Chondrocyte (in vitro differentiated cells): ENCODE measurements around the gene SLC25A12. TPM values are rescaled to one million over a fixed set of nuclear protein-coding genes. Genes with fewer than 3 reads are reported as not detected.
"Not testable (repeated sequence)": the region's sequence is repeated elsewhere in the genome, so short reads cannot be mapped to it uniquely, and the experiment has no call there.

Experiments used
- DNase-seq: peaks from one replicate; pipeline ENCODE4 v3.0.0; 2021; ENCODE audit warnings: mixed read lengths, low spot score
- H3K27ac Mint-ChIP-seq: one replicate; pipeline ENCODE4 v1.8.0; 2021; ENCODE audit warnings: mild to moderate bottlenecking, moderate library complexity, mixed read lengths; ENCODE audit not compliant: unreplicated experiment
- H3K27me3 Mint-ChIP-seq: 2 replicates; pipeline ENCODE4 v1.8.0; 2021; ENCODE audit warnings: low read depth, mixed read lengths
- H3K36me3 Mint-ChIP-seq: 2 replicates; pipeline ENCODE4 v1.8.0; 2021; ENCODE audit warnings: low read depth, mixed read lengths
- H3K4me1 Mint-ChIP-seq: 2 replicates; pipeline ENCODE4 v1.8.0; 2021; ENCODE audit warnings: low read depth, mild to moderate bottlenecking, mixed read lengths
- H3K4me3 Mint-ChIP-seq: one replicate; pipeline ENCODE4 v1.8.0; 2021; ENCODE audit warnings: mild to moderate bottlenecking, moderate library complexity, mixed read lengths; ENCODE audit not compliant: unreplicated experiment
- H3K9me3 Mint-ChIP-seq: 2 replicates; pipeline ENCODE4 v1.8.0; 2021; ENCODE audit warnings: low read depth, mixed read lengths
- total RNA-seq: library from RNA; stranded (reverse); gene quantifications from 3 replicates; pipeline ENCODE4 v1.2.1, GENCODE V29; 2021
- TF ChIP-seq, protein P1 (sequence below): fragments of 200-600 bp; sonication (generic); IDR thresholded peaks from 2 replicates; pipeline ENCODE4 v1.5.0; 2021; ENCODE audit warnings: antibody characterized with exemption, mild to moderate bottlenecking, moderate library complexity

Gene SLC25A12
- total RNA-seq, 1 donor from 2014 or later = 19.0 TPM

DNA sequence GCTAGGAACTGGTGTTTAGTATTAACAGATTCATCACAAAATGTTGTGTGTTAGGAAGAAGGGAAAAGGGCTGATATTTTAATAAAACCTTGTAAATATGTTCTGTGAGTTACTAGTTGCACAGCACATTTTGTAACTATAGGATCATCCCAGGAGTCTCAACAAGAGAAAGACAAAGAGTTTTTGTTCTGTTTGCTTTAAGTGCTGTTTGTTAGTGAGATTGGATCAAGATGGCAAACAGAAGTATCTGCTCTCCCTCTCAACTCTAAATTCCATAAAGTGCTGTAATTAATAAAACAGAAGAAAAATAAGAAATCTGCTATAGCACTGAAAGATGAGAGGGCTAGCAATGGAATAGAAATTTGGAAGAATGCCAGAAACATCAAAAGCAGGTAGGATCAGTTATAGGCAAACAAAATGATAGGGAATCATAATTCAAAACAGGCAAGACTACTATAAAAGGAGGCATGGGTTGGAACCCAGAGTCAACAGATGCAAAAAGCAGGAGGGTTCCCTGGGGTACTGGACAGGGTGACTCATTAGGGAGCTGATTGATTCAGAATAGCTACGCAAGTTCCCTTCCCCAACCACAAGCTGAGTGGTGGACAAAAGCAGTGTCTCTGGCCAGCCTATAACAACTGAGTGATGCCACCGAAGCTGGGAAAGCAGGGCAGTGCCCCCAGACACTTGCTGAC is 131.0 kb downstream of the SLC25A12 start:
- Mint-ChIP-seq H3K4me1 (peaks cover 10% of the 10 kb centered on the region), H3K36me3 (peaks cover 38% of the 10 kb centered on the region), H3K4me3 (no peak overlapping the region), H3K9me3 (no peaks in the 10 kb centered on the region), H3K27me3 (no peaks in the 10 kb centered on the region), H3K27ac (no peak overlapping the region)
- no peak for DNase-seq
- TF ChIP-seq, protein P1, sequence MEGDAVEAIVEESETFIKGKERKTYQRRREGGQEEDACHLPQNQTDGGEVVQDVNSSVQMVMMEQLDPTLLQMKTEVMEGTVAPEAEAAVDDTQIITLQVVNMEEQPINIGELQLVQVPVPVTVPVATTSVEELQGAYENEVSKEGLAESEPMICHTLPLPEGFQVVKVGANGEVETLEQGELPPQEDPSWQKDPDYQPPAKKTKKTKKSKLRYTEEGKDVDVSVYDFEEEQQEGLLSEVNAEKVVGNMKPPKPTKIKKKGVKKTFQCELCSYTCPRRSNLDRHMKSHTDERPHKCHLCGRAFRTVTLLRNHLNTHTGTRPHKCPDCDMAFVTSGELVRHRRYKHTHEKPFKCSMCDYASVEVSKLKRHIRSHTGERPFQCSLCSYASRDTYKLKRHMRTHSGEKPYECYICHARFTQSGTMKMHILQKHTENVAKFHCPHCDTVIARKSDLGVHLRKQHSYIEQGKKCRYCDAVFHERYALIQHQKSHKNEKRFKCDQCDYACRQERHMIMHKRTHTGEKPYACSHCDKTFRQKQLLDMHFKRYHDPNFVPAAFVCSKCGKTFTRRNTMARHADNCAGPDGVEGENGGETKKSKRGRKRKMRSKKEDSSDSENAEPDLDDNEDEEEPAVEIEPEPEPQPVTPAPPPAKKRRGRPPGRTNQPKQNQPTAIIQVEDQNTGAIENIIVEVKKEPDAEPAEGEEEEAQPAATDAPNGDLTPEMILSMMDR = no peak

DNA sequence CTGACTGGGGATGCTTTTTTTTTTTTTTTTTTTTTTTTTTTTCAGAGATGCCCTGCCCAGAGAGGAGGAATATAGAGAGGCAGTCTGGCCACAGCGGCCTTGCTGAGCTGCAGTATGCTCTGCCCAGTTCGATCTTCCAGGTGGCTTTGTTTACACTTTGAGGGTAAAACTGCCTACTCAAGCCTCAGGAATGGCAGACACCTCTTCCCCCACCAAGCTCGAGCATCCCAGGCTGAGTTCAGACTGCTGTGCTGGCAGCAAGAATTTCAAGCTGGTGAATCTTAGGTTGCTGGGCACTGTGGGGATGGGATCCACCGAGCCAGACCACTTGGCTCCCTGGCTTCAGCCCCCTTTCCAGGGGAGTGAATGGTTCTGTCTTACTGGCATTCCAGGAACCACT is 132.9 kb downstream of the SLC25A12 start:
- DNase-seq, H3K4me3 Mint-ChIP-seq, H3K27me3 Mint-ChIP-seq, H3K9me3 Mint-ChIP-seq: not testable (repeated sequence)
- Mint-ChIP-seq H3K4me1 (peaks cover 10% of the 10 kb centered on the region), H3K27ac (peak overlapping the region; percentile 49), H3K36me3 (peaks cover 41% of the 10 kb centered on the region)

DNA sequence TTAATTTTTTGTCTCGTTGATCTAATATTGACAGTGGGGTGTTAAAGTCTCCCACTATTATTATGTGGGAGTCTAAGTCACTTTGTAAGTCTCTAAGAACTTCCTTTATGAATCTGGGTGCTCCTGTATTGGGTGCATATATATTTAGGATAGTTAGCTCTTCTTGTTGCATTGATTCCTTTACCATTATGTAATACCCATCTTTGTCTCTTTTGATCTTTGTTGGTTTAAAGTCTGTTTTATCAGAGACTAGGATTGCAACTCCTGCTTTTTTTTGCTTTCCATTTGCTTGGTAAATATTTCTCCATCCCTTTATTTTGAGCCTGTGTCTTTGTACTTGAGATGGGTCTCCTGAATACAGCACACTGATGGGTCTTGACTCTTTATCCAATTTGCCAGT is 135.3 kb downstream of the SLC25A12 start:
- not testable (repeated sequence) for H3K9me3 Mint-ChIP-seq, H3K27me3 Mint-ChIP-seq

DNA sequence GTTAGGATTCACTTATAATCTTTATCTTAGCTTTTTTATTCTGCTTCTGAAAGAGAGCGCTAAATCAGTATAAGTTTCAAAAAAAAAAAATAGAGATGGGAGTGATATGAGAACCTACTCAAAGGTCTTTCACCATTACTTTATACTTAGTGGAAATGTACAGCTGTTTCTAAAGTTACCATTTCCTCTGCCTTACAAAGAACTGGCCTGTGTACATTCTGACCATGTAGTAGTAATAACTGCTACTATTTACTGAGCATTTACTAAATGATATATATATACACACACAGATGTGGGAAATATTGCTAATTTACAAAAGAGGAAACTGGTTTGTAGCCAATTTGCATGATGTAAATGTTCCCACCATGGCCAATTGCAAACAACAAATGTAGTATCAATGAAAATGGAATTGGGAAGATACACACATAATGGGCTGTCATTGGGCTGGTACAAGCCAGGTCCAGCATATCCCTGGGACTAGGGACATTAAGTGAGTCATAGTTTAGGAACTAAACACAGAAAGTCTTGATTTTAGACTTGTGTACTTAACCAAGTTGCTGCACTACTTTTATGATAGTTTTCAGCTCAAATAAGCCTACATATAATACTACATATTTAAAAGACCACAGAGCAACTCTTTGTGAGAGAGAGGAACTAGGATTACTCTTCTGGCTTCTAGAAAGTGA is 139.6 kb downstream of the SLC25A12 start:
- no peak overlapping the region for H3K4me3 Mint-ChIP-seq
- no peaks in the 10 kb centered on the region for H3K27me3 Mint-ChIP-seq
- no peaks in the 10 kb centered on the region for H3K9me3 Mint-ChIP-seq
- TF ChIP-seq, protein P1 = no peak
- peaks cover 31% of the 10 kb centered on the region for H3K36me3 Mint-ChIP-seq
- peak overlapping the region; percentile 67 for H3K27ac Mint-ChIP-seq
- peaks cover 9% of the 10 kb centered on the region for H3K4me1 Mint-ChIP-seq
- no peak for DNase-seq

More for the DNA sequence above, 135.3 kb downstream of the SLC25A12 start:
- peaks cover 19% of the 10 kb centered on the region for H3K4me1 Mint-ChIP-seq
- not testable (repeated sequence) for H3K4me3 Mint-ChIP-seq, DNase-seq, H3K27ac Mint-ChIP-seq
- peaks cover 47% of the 10 kb centered on the region for H3K36me3 Mint-ChIP-seq

DNA sequence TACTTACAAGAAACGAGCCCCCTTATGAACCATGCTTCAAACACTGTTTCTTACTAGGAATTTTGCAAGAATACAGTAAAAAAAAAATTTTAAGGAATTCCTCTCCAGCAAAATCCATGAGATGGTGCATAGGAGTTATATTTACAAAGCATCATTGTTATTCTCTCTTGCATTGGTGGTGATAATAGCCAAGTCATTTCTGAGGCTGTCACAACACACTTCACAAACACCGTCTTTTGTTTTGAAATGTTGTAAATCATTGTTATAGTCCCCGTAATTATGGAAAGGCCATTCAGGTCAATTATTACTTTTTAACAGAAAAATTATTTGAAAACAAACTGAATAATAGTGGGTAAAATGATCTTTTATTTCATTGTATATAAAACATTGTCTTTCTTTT is 146.7 kb downstream of the SLC25A12 start:
- H3K27ac Mint-ChIP-seq = no peak overlapping the region
- peaks cover 25% of the 10 kb centered on the region for H3K36me3 Mint-ChIP-seq
- peaks cover 3% of the 10 kb centered on the region for H3K4me1 Mint-ChIP-seq
- H3K9me3 Mint-ChIP-seq = no peaks in the 10 kb centered on the region
- DNase-seq = no peak
- no peaks in the 10 kb centered on the region for H3K27me3 Mint-ChIP-seq
- H3K4me3 Mint-ChIP-seq = no peak overlapping the region
- TF ChIP-seq, protein P1 = no peak

DNA sequence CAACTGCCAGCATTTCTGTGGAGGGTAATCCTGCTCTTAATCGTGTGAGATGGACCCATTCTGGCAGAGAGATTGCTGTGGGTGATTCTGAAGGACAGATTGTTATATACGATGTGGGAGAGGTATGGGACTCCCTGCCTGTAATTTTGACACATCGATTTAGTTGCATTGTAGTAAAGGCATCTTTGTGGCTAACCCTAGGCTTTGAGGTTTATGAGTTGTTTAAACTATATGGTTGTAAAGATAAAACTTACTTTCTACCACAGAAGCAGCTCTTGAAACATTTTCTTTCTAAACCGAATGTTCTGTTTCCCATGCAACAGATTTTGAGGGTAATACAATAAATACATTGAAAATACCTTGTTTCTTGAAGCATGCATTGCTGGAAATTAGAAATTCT is 148.2 kb downstream of the SLC25A12 start:
- TF ChIP-seq, protein P1 = no peak
- Mint-ChIP-seq H3K4me3 (no peak overlapping the region), H3K27me3 (no peaks in the 10 kb centered on the region), H3K9me3 (no peaks in the 10 kb centered on the region), H3K4me1 (peaks cover 11% of the 10 kb centered on the region), H3K36me3 (peaks cover 28% of the 10 kb centered on the region), H3K27ac (no peak overlapping the region)
- DNase-seq = no peak
